PFSK-1 (cell line): ENCODE measurements around the gene NDUFS8.

Experiments used
- FOXP2 ChIP-seq: optimal IDR thresholded peaks from 2 replicates; pipeline ENCODE3; 2011; ENCODE audit warnings: borderline replicate concordance, control low read depth, inconsistent platforms; ENCODE audit not compliant: insufficient read depth; ENCODE audit errors: extremely low read length, extremely low read depth
- POLR2AphosphoS5 ChIP-seq: IDR thresholded peaks from 2 replicates; pipeline ENCODE4 v1.6.1; 2012; ENCODE audit warnings: low read depth, mild to moderate bottlenecking, control low read depth, low read length, moderate library complexity
- SIN3A ChIP-seq: IDR thresholded peaks from 2 replicates; pipeline ENCODE4 v1.6.1; 2012; ENCODE audit warnings: mild to moderate bottlenecking, low read length, moderate library complexity, borderline replicate concordance; ENCODE audit not compliant: insufficient read depth
- TAF1 ChIP-seq: IDR thresholded peaks from 2 replicates; pipeline ENCODE4 v1.6.1; 2012; ENCODE audit warnings: low read length, control low read depth, borderline replicate concordance; ENCODE audit not compliant: insufficient read depth
- TF ChIP-seq, protein P1 (sequence below), 2 experiments: IDR thresholded peaks; 2 replicates each; pipeline versions ENCODE4 v1.6.1 to v1.8.0; 2011 to 2012; ENCODE audit warnings: low read depth in 2 of 2, low read length in 2 of 2, control low read depth in 1 of 2, inconsistent platforms in 1 of 2, mild to moderate bottlenecking in 1 of 2, moderate library complexity in 1 of 2; ENCODE audit not compliant: insufficient read depth in 1 of 2

The NDUFS8 gene

GRCh38 chr11:68002575-68002937 is 27.9 kb upstream of the NDUFS8 start:
- no peak for TF ChIP-seq POLR2AphosphoS5
- no peak for TF ChIP-seq TAF1
- TF ChIP-seq SIN3A: no peak
- no peak for TF ChIP-seq FOXP2
- TF ChIP-seq, protein P1, sequence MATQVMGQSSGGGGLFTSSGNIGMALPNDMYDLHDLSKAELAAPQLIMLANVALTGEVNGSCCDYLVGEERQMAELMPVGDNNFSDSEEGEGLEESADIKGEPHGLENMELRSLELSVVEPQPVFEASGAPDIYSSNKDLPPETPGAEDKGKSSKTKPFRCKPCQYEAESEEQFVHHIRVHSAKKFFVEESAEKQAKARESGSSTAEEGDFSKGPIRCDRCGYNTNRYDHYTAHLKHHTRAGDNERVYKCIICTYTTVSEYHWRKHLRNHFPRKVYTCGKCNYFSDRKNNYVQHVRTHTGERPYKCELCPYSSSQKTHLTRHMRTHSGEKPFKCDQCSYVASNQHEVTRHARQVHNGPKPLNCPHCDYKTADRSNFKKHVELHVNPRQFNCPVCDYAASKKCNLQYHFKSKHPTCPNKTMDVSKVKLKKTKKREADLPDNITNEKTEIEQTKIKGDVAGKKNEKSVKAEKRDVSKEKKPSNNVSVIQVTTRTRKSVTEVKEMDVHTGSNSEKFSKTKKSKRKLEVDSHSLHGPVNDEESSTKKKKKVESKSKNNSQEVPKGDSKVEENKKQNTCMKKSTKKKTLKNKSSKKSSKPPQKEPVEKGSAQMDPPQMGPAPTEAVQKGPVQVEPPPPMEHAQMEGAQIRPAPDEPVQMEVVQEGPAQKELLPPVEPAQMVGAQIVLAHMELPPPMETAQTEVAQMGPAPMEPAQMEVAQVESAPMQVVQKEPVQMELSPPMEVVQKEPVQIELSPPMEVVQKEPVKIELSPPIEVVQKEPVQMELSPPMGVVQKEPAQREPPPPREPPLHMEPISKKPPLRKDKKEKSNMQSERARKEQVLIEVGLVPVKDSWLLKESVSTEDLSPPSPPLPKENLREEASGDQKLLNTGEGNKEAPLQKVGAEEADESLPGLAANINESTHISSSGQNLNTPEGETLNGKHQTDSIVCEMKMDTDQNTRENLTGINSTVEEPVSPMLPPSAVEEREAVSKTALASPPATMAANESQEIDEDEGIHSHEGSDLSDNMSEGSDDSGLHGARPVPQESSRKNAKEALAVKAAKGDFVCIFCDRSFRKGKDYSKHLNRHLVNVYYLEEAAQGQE (IDR thresholded peaks at IDR 0.05; ENCODE audit: insufficient read depth in 1 of 2, low read depth in 2 of 2, low read length in 2 of 2): no peak

DNA sequence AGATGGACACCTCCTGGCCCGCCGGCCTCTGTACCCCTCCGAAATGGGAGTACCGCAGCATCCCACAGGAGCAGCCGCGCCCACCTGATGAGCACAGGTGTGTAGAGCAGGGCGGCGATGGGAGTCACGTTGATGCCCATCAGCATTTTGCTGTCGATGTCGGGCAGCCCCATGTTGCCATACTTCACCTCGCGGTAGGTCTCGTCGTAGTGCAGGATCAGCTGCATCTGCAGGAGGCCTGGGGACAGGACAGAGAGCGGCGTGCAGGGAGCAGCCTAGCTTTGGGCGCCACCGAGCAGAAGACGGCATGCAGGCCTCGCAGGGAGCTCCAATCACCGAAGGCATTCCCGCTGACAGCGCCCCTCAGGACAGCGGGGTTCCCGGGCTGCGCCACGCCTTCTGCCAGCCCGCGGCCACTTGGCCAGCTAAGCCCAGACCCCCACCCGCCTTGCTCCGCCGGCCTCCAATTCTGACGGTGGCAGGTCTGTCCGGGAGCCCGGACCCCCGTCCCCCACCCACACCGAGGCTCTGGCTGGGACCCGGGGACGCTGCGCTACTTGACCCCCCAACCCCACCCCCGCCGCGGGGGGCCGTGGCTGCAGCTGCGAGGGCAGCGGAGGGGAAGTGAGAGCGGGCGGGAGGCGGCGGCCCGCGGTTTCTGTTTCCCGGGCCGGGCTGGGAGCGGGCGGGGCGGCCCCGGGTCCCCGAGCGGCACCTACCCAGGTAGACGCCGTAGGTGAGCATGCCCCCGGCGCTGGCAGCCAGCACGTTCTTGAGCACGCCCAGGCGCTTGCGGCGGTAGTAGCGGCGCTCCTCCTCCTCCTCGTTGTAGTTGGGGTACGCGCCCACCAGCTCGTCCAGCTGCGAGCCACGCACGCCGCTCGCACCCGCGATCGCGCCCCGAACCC is 27.3 kb upstream of the NDUFS8 start:
- TF ChIP-seq SIN3A: no peak
- TF ChIP-seq, protein P1 (IDR thresholded peaks at IDR 0.05; ENCODE audit: insufficient read depth in 1 of 2, low read depth in 2 of 2, low read length in 2 of 2): no peak
- no peak for TF ChIP-seq FOXP2
- no peak for TF ChIP-seq POLR2AphosphoS5
- TF ChIP-seq TAF1: no peak

DNA sequence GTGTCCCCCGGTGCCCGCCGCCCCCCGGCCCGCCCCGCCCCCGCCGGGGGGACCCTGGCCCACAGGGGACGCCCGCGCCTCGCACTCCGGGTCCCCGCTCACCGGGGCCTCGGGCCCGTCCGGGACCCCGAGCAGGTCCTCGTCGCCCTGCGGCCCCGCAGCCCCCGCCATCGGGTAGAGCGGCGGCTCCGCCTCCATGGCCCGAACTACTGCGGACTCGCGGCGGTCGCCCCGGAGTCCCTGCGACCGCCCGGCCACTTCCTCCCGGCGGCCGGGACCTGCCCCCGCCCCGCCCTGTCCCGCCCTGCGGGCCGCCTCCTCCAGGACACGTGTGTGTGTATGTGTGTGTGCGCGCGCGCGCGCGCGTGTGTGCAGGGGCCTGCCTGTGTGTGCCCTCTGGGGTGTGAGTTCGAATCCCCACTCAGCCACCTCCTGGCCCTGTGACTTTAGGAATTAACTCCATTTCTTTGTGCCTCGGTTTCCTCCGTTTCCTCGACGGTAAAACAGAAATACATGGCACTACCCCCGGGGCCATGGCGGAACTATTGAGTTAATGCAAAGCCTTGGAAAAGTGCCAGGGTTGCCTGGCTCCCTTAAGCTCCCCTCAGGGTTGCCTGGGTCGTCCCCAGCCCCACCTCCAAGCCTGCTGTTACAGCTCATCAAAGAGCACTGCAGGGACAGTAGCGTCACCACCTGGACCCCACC is 26.5 kb upstream of the NDUFS8 start, which contains the start of gene UNC93B1:
TSS of gene UNC93B1 (minus strand) at position 252 of the 705 bp plus-strand sequence. CDS start at position 198, 54 bp downstream.
- TF ChIP-seq, protein P1 (IDR thresholded peaks at IDR 0.05; ENCODE audit: insufficient read depth in 1 of 2, low read depth in 2 of 2, low read length in 2 of 2): no peak
- TF ChIP-seq SIN3A: 0 out of 2 replicates have a peak, but pooled peaks have one; percentile 63
- peak; percentile 75 for TF ChIP-seq FOXP2
- no peak for TF ChIP-seq TAF1

- no peak for TF ChIP-seq TAF1
- no peak for TF ChIP-seq POLR2AphosphoS5
- no peak for TF ChIP-seq SIN3A
- TF ChIP-seq FOXP2: no peak
- TF ChIP-seq, protein P1 (IDR thresholded peaks at IDR 0.05; ENCODE audit: insufficient read depth in 1 of 2, low read depth in 2 of 2, low read length in 2 of 2): no peak
Observed at GRCh38 chr11:68004551-68005335, 25.7 kb upstream of the NDUFS8 start.
